Mammary epithelial cell (primary cell): Measurements from ENCODE around the gene TUT4.

Source experiments
- CTCF ChIP-seq, 2 donors: IDR thresholded peaks in 1 of 2; conservative IDR thresholded peaks in 1 of 2; 2 replicates each; pipeline ENCODE4 v1.5.1; 2011 to 2012; ENCODE audit warnings: inconsistent platforms in 2 of 2, low read length in 2 of 2, mild to moderate bottlenecking in 2 of 2, control low read depth in 1 of 2, low read depth in 1 of 2; ENCODE audit not compliant: insufficient read depth in 1 of 2; ENCODE audit errors: extremely low read depth in 1 of 2
- EZH2 ChIP-seq: IDR thresholded peaks from 2 replicates; pipeline ENCODE4 v1.6.1; 2012; ENCODE audit warnings: low read length, inconsistent platforms, borderline replicate concordance

- TF ChIP-seq CTCF (conservative IDR thresholded peaks at IDR 0.05 in 1 of 2, IDR thresholded peaks at IDR 0.05 in 1 of 2; ENCODE audit: extremely low read depth in 1 of 2, insufficient read depth in 1 of 2, low read depth in 1 of 2, low read length in 2 of 2) (no peak), EZH2 (no peak)
Observed at GRCh38 chr1:52454779-52455178, 98.1 kb downstream of the TUT4 start.
